ENCODE data around the gene DDIT3. TPM values are rescaled to one million over a fixed set of nuclear protein-coding genes. Genes with fewer than 3 reads are reported as not detected.
A peak's percentile ranks its signal among the peaks of the same experiment; 100 is the strongest.

The DDIT3 gene
- total and polyA plus RNA-seq, 2 experiments from 2014 or later = 33.8 to 44.2 TPM

GRCh38 chr12:57549203-57549908 is 29.0 kb upstream of the DDIT3 start:
- H3K4me3 ChIP-seq = peak overlapping the region; percentile 25
- no peak for TF ChIP-seq CTCF (IDR thresholded peaks at IDR 0.05; ENCODE audit: low read depth, low read length)

GRCh38 chr12:57548488-57548887 is 28.2 kb upstream of the DDIT3 start:
- H3K9me3 ChIP-seq (ENCODE audit: low read depth) = no peaks in the 10 kb centered on the region
- H3K36me3 ChIP-seq = no peaks in the 10 kb centered on the region
- H3K27ac ChIP-seq = no peak overlapping the region
- DNase-seq (ENCODE audit: low read depth in 1 of 2, low spot score in 1 of 2) = no peak
- no peak overlapping the region for H3K4me3 ChIP-seq
- peaks cover 50% of the 10 kb centered on the region for H3K27me3 ChIP-seq
- TF ChIP-seq CTCF (IDR thresholded peaks at IDR 0.05; ENCODE audit: low read depth, low read length) = no peak
- H3K4me1 ChIP-seq (ENCODE audit: low read depth) = no peaks in the 10 kb centered on the region

More at GRCh38 chr12:57549203-57549908, 29.0 kb upstream of the DDIT3 start:
- Histone ChIP-seq H3K36me3 (no peaks in the 10 kb centered on the region), H3K9me3 (ENCODE audit: low read depth) (no peaks in the 10 kb centered on the region), H3K27me3 (peaks cover 50% of the 10 kb centered on the region), H3K27ac (no peak overlapping the region), H3K4me1 (ENCODE audit: low read depth) (peaks cover 6% of the 10 kb centered on the region)
- DNase-seq (ENCODE audit: low read depth in 1 of 2, low spot score in 1 of 2) = no peak

- no peak for DNase-seq (ENCODE audit: low read depth in 1 of 2, low spot score in 1 of 2)
- Histone ChIP-seq H3K36me3 (no peaks in the 10 kb centered on the region), H3K4me1 (ENCODE audit: low read depth) (no peaks in the 10 kb centered on the region), H3K4me3 (no peak overlapping the region), H3K27ac (no peak overlapping the region), H3K9me3 (ENCODE audit: low read depth) (no peaks in the 10 kb centered on the region), H3K27me3 (peaks cover 47% of the 10 kb centered on the region)
- TF ChIP-seq CTCF (IDR thresholded peaks at IDR 0.05; ENCODE audit: low read depth, low read length) = no peak
Measured at GRCh38 chr12:57548013-57548315, 27.6 kb upstream of the DDIT3 start.

GRCh38 chr12:57547288-57548012 is 27.1 kb upstream of the DDIT3 start:
- Histone ChIP-seq H3K27ac (no peak overlapping the region), H3K4me1 (ENCODE audit: low read depth) (no peaks in the 10 kb centered on the region), H3K4me3 (peak overlapping the region; percentile 97), H3K27me3 (peaks cover 45% of the 10 kb centered on the region), H3K36me3 (no peaks in the 10 kb centered on the region), H3K9me3 (ENCODE audit: low read depth) (no peaks in the 10 kb centered on the region)
- no peak for TF ChIP-seq CTCF (IDR thresholded peaks at IDR 0.05; ENCODE audit: low read depth, low read length)
- no peak for DNase-seq (ENCODE audit: low read depth in 1 of 2, low spot score in 1 of 2)

- Histone ChIP-seq H3K27me3 (peaks cover 39% of the 10 kb centered on the region), H3K27ac (no peak within 1 kb of the TSS), H3K9me3 (ENCODE audit: low read depth) (no peaks in the 10 kb centered on the region), H3K4me1 (ENCODE audit: low read depth) (no peaks in the 10 kb centered on the region), H3K4me3 (peak within 1 kb of the TSS; percentile 97), H3K36me3 (peaks cover 2% of the 10 kb centered on the region)
- peak; percentile 23 for TF ChIP-seq CTCF (IDR thresholded peaks at IDR 0.05; ENCODE audit: low read depth, low read length)
- DNase-seq (ENCODE audit: low read depth in 1 of 2, low spot score in 1 of 2) = peak; percentile 97 to 98
Measured at GRCh38 chr12:57546438-57547287, 26.3 kb upstream of the DDIT3 start, which contains the start of gene DCTN2. Gene DCTN2, minus strand, starts transcription at chr12:57547192. Its CDS starts 129 bp downstream, at chr12:57547063.

Data from cardiac muscle cell (in vitro differentiated cells and primary cell).